Activated T-cell treated with anti-CD3 and anti-CD28 coated beads, Interleukin-2, amount 50 U/mL, for 24 hours (primary cell): ENCODE results near the gene CENPF.
"Not testable (repeated sequence)": the region's sequence is repeated elsewhere in the genome, so short reads cannot be mapped to it uniquely, and the experiment has no call there.

Source experiments
- DNase-seq: peaks from one replicate; pipeline ENCODE4 v3.0.0-alpha.2; 2020
- H3K27ac Mint-ChIP-seq: 2 replicates; pipeline ENCODE4 v1.8.0; 2020; ENCODE audit warnings: mild to moderate bottlenecking, mixed read lengths
- H3K27me3 Mint-ChIP-seq: 2 replicates; pipeline ENCODE4 v1.8.0; 2020; ENCODE audit warnings: mixed read lengths
- H3K36me3 Mint-ChIP-seq: 2 replicates; pipeline ENCODE4 v1.8.0; 2020; ENCODE audit warnings: low read depth, mixed read lengths
- H3K4me1 Mint-ChIP-seq: 2 replicates; pipeline ENCODE4 v1.8.0; 2020; ENCODE audit warnings: low read depth, mixed read lengths
- H3K4me3 Mint-ChIP-seq: 2 replicates; pipeline ENCODE4 v1.8.0; 2020; ENCODE audit warnings: mild to moderate bottlenecking, moderate library complexity, mixed read lengths
- H3K9me3 Mint-ChIP-seq: 2 replicates; pipeline ENCODE4 v1.8.0; 2020; ENCODE audit warnings: mixed read lengths

The CENPF gene

DNA sequence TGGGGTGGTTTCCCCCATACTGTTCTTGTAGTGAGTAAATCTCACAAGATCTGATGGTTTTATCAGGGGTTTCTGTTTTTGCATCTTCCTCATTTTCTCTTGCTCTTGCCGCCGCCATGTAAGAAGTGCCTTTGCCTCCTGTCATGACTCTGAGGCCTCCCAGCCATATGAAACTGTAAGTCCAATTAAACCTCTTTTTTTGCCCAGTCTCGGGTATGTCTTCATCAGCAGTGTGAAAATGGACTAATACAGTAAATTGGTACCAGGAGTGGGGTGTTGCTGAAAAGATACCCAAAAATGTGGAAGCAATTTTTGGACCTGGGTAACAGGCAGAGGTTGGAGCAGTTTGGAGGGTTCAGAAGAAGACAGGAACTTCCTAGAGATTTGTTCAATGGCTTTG, 26.9 kb upstream of the CENPF start:
- H3K4me3 Mint-ChIP-seq, H3K27ac Mint-ChIP-seq, DNase-seq, H3K4me1 Mint-ChIP-seq, H3K27me3 Mint-ChIP-seq, H3K36me3 Mint-ChIP-seq: not testable (repeated sequence)
- H3K9me3 Mint-ChIP-seq, result peaks cover 23% of the 10 kb centered on the region

DNA sequence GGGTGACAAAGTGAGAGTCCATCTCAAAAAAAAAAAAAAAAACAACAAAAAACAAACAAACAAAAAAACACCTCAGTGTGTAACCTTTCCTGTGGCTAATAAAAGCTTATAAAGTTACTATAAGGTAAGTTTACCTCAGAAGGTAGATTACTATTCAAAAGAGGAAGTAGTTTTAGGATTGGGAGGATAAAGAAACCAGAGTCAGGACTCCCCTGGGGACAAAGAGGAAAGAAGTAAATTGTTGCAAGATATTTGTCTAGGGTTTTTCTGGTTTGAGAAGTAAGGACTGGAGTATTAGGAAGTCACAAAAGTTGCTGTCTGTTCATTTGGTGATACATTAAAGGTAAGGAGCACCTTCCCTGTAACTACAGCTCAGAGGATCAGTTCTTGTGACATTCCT, 23.8 kb upstream of the CENPF start:
- Mint-ChIP-seq H3K4me3 (no peak overlapping the region), H3K4me1 (peaks cover 2% of the 10 kb centered on the region), H3K36me3 (peaks cover 9% of the 10 kb centered on the region), H3K27me3 (peaks cover 14% of the 10 kb centered on the region), H3K9me3 (peaks cover 23% of the 10 kb centered on the region), H3K27ac (no peak overlapping the region)
- DNase-seq, result no peak

DNA sequence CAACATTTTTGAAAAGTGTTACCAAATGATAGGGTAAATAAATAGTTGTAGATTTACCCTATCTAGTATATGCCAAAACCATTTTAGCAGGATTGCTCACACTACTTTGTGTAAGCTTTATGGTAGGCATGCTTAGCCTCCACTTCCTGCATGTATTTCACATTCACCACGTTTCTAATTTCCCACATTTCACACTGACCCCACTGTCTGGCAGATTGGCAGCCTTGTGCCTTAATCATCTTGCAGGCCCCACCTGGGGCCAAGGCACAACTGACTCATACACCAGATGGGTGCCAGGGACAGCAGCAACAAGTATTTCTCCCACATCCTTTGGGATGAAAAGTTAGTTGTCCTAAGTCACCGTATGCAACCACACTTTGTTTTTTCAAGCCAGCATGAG, 21.2 kb upstream of the CENPF start:
- Mint-ChIP-seq H3K27ac (no peak overlapping the region), H3K36me3 (peaks cover 3% of the 10 kb centered on the region), H3K9me3 (peaks cover 12% of the 10 kb centered on the region), H3K4me1 (peaks cover 5% of the 10 kb centered on the region), H3K27me3 (peaks cover 15% of the 10 kb centered on the region), H3K4me3 (no peak overlapping the region)
- no peak for DNase-seq

DNA sequence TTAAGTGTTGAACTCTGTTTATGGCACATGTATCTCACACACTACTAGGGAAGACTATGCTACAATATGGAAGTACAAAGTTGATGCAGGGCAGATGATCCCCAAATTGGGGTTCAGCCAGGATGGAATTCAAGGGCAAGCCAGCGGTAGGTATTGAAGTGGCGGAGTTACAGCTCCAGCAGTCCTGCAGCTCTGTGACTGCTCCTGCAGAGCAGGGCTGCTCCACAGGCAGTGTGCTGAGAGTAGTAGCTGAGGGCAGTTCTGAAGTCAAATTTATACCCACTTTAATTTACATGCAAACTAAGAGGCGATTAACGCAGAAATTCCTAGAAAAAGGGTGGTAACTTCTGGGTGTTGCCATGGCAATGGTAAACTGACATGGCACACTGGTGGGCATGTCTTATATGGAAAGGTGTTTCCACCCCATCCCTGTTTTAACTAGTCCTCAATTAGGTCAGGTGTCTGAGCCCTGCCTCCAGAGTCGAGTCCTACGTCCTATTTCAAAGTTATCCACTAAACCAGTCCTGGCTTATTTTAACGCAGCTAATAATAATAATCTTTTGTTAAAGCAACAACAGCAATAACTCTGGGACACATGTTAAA, 20.6 kb upstream of the CENPF start:
- peaks cover 15% of the 10 kb centered on the region for H3K27me3 Mint-ChIP-seq
- H3K27ac Mint-ChIP-seq, result no peak overlapping the region
- peaks cover 7% of the 10 kb centered on the region for H3K9me3 Mint-ChIP-seq
- DNase-seq, result no peak
- H3K36me3 Mint-ChIP-seq, result peaks cover 3% of the 10 kb centered on the region
- no peak overlapping the region for H3K4me3 Mint-ChIP-seq
- peaks cover 5% of the 10 kb centered on the region for H3K4me1 Mint-ChIP-seq

DNA sequence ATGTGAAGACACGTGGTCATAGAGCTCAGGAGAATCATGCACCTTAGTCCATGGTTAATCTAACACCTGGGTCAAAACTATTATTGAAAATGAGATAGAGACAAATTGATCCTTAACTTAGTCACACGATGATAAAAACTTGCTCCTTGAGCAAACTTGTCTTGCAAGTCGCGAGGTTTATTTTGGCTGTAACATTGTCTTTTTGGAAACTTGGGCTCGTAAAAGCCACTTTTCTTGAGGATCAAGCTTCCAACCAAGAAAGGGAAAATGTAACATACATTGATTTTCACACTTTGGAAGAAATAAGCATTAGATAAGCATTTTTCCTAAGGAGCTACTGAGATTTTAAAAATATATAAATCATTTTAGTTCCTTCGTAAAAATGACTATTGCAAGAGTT, 19.9 kb upstream of the CENPF start:
- Mint-ChIP-seq H3K36me3 (no peaks in the 10 kb centered on the region), H3K27ac (no peak overlapping the region)

DNA sequence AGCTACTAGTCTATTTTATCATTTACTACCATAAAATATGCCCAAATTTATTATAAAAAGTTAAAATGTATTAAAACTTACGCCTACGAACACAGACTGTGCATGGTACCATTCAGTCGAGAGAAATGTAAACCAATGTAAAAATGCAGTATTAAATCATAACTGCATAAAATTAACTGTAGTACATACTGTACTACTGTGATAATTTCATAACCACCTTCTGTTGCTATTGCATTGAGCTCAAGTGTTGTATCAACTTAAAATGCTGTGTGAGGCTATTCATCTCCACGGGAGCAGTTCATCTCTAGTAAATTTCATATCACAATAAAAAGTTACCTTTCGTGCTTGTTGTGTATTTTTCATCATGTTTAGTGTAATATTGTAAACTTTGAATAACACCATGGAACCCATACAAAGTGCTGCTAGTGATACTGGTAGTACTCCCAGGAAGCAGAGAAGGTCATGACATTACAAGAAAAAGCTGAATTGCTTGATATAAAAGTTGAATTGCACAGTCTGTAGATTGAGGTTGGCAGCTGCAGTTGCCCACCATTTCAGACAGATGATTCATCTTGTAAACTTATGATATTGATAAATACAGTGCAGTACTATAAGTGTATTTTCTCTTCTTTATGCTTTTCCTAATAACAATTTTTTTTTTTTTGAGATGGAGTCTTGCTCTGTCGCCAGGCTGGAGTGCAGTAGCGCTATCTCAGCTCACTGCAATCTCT, 19.0 kb upstream of the CENPF start:
- no peak overlapping the region for H3K4me3 Mint-ChIP-seq
- H3K9me3 Mint-ChIP-seq, result no peaks in the 10 kb centered on the region
- H3K27me3 Mint-ChIP-seq, result peaks cover 8% of the 10 kb centered on the region
- H3K4me1 Mint-ChIP-seq, result peaks cover 5% of the 10 kb centered on the region
- no peaks in the 10 kb centered on the region for H3K36me3 Mint-ChIP-seq
- no peak for DNase-seq
- no peak overlapping the region for H3K27ac Mint-ChIP-seq

More for the DNA sequence above, 19.9 kb upstream of the CENPF start:
- peaks cover 5% of the 10 kb centered on the region for H3K4me1 Mint-ChIP-seq
- no peak overlapping the region for H3K4me3 Mint-ChIP-seq
- no peak for DNase-seq
- H3K9me3 Mint-ChIP-seq, result peaks cover under 1% of the 10 kb centered on the region
- peaks cover 8% of the 10 kb centered on the region for H3K27me3 Mint-ChIP-seq

DNA sequence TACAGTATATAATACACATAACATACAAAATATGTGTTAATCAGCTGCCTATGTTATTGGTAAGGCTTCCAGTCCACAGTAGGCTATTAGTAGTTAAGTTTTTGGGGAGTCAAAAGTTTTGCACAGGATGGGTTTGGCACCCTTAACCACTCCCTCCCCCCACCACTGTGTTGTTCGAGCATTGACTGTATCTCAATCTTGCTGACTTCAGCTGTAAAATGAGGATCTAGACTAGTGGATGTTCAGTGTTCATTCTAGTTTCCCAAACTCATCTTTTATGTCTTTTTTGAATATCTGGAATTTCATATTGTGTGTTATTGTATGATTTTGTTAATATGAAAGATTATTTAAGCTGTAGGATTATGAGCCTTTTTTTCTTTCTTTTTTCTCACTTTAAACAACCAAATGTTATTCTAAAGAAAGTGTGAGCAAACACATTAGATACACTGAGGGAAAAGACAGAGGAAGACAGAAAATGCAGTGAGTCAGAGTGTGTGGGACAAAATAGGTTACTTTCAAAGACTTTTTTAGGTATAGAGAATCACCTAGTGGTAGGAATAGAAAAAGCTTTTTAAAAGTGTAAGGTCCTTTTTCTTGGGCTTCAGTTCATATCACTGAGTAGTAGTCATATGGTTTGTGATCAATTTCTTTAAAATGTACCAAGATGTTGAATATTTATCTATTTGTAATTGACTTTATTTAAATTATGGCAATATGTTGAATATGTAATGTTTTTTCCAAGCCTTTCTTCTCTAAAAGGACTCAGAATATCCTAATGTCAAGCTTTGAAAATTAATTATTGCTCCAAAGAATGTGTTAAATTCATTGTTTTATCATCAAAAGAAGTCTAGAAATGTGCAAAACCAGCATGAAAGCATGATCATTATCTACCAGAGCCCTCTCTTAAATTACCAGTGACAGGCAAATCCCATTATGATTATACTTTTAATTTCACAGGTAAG, 17.9 kb upstream of the CENPF start:
- no peak overlapping the region for H3K4me3 Mint-ChIP-seq
- DNase-seq, result no peak
- H3K9me3 Mint-ChIP-seq, result no peaks in the 10 kb centered on the region
- peaks cover 8% of the 10 kb centered on the region for H3K27me3 Mint-ChIP-seq
- peaks cover 5% of the 10 kb centered on the region for H3K4me1 Mint-ChIP-seq
- H3K36me3 Mint-ChIP-seq, result no peaks in the 10 kb centered on the region
- H3K27ac Mint-ChIP-seq, result no peak overlapping the region

DNA sequence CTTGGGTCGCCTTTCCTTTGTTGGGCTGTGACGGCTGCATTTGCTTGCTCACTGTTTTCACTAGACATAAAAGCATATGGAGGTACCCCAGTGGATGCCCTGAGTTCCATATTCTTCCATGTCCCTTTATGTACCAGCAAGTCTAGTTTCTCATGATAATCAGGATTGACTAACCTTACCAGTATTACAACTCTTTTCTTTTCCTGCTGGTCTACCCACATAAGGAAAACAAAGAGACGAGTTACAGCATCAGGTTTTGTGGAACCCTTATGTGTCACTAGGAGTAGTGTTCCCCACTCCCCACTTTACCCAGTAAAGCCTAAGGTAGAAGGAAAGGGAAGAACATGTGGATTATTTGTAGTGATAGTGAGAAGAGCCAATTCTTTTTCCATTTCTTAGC, 16.4 kb upstream of the CENPF start:
- Mint-ChIP-seq H3K4me1 (peaks cover 5% of the 10 kb centered on the region), H3K9me3 (no peaks in the 10 kb centered on the region), H3K27me3 (peaks cover 8% of the 10 kb centered on the region), H3K4me3 (no peak overlapping the region), H3K27ac (no peak overlapping the region), H3K36me3 (no peaks in the 10 kb centered on the region)
- DNase-seq, result no peak

DNA sequence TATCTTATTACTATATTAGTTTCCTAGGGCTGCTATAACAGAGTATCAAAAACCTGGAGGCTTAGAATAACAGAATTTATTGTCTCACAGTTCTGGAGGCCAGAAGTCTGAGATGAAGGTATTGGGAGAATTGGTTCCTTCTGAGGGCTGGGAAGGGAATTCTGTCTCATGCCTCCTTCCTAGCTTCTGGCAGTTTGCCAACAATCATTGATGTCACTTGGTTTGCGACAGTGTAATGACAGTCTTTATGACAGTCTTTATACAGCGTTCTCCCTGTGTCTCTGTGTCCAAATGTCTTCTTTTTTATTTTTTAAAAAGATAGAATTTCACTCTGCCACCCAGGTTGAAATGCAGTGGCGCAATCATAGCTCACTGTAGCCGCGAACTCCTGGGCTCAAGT, 15.8 kb upstream of the CENPF start:
- Mint-ChIP-seq H3K4me3 (no peak overlapping the region), H3K27ac (no peak overlapping the region), H3K4me1 (peaks cover 3% of the 10 kb centered on the region), H3K36me3 (no peaks in the 10 kb centered on the region), H3K27me3 (peaks cover 8% of the 10 kb centered on the region), H3K9me3 (no peaks in the 10 kb centered on the region)
- DNase-seq, result no peak

DNA sequence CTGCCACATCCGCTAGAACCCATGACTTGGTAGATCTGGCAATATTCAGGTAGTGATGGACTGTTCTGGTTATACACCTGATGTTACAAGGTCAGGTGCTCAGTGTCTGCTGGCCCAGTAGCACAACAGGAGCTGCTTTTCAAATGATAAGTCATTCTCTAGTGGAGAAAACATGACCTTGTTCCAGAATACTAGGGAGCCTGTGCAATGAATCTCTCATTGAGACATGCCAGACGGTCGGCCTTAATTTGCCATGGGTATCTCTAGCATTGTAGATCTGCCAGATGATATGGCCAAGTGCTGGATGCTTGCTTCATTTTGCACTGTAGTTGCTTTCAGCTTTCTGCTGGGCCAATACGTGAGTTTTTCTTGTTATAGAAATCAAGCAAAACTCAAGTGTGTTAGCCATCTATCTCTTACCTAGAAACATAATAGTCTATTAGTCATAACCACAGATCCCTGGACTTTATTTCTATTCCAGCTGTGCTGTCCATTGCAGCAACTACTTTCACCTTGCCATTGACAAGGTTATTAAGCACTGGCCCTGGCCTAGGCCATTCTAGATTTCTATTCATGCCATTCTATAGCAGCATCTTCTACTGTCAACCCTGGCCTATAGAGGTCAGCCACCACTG, 13.9 kb upstream of the CENPF start:
- H3K36me3 Mint-ChIP-seq, result no peaks in the 10 kb centered on the region
- no peak for DNase-seq
- peaks cover 1% of the 10 kb centered on the region for H3K27me3 Mint-ChIP-seq
- H3K9me3 Mint-ChIP-seq, result no peaks in the 10 kb centered on the region
- H3K4me1 Mint-ChIP-seq, result peaks cover 3% of the 10 kb centered on the region
- H3K4me3 Mint-ChIP-seq, result no peak overlapping the region
- H3K27ac Mint-ChIP-seq, result no peak overlapping the region

DNA sequence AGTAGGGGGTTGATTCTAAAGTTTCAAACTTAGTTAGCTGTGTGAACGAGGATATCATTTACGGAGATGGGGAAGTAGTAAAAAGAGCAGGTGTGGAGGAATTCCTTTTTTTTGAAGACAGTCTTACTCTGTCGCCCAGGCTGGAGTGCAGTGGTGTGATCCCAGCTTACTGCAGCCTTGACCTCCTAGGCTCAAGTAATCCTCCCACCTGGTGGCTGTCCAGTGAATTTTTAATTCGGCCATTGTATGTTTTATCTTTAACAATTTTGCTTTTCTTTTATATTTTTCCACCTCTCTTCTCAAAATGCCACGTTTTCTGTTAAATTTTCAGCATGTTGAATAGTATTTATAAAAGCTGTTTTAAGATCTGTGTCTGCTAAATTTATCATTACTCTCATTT, 12.3 kb upstream of the CENPF start:
- no peaks in the 10 kb centered on the region for H3K9me3 Mint-ChIP-seq
- H3K27ac Mint-ChIP-seq, result no peak overlapping the region
- H3K27me3 Mint-ChIP-seq, result no peaks in the 10 kb centered on the region

DNA sequence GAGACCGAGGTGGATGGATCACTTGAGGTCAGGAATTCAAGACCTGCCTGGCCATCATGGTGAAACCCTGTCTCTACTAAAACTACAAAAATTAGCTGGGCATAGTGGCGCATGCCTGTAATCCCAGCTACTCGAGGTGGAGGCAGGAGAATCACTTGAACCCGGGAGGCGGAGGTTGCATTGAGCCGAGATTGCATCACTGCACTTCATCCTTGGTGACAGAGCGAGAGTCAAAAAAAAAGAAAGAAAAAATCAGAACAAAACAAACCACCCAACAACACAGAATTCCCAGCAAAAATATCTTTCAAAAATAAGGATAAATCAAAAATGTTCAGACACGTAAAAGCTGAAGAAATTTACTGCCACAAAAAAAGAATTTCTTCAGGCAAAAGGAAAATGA, 11.1 kb upstream of the CENPF start:
- H3K27ac Mint-ChIP-seq, H3K36me3 Mint-ChIP-seq, H3K9me3 Mint-ChIP-seq, DNase-seq, H3K27me3 Mint-ChIP-seq, H3K4me1 Mint-ChIP-seq, H3K4me3 Mint-ChIP-seq: not testable (repeated sequence)

More for the DNA sequence above, 12.3 kb upstream of the CENPF start:
- H3K4me1 Mint-ChIP-seq, result no peaks in the 10 kb centered on the region
- no peaks in the 10 kb centered on the region for H3K36me3 Mint-ChIP-seq
- no peak overlapping the region for H3K4me3 Mint-ChIP-seq
- DNase-seq, result no peak

DNA sequence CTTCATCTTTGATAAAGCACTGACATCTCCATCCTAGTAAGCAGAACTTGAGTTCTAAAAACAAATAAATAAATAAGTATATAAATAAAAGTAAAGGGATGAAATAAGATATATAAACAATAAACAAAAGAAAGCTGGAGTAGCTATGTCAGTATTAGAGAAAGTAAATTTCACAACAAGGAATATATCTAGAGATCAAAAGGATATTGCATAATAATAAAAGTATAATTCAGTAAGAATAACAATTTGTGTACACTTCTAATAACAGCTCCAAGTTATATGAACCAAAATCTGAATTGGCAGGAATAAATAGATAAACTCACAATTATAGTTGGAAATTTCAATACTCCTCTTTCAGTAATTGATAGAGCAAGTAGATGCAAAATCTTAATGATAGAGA, 9.8 kb upstream of the CENPF start:
- H3K27me3 Mint-ChIP-seq, result no peaks in the 10 kb centered on the region

DNA sequence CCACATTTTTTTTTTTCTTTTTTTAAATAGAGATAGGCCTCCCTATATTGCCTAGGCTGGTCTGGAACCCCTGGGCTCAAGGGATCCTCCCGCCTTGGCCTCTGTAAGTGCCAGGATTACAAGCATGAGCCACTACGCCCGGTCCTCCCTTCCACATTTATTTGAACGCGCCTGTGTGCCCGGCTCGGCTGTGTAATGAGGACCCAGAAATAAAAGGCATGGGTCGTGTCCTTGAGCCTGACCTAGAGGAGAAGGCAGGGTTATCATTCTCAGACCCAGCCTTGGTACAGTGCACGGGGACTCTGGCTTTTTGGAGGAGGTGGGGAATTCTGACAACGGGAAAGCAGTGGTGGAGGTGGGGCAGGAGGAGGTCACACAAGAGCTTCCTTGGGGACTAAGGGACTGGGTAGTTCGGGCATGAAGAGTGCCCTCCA, 841 bp downstream of the CENPF start:
- Mint-ChIP-seq H3K9me3 (no peaks in the 10 kb centered on the region), H3K4me1 (peaks cover 18% of the 10 kb centered on the region), H3K36me3 (peaks cover 15% of the 10 kb centered on the region), H3K4me3 (peak overlapping the region; percentile 93), H3K27me3 (no peaks in the 10 kb centered on the region), H3K27ac (peak overlapping the region; percentile 82)
- DNase-seq, result no peak

More for the DNA sequence above, 9.8 kb upstream of the CENPF start:
- Mint-ChIP-seq H3K4me3 (no peak overlapping the region), H3K36me3 (no peaks in the 10 kb centered on the region), H3K4me1 (no peaks in the 10 kb centered on the region), H3K27ac (no peak overlapping the region), H3K9me3 (no peaks in the 10 kb centered on the region)
- no peak for DNase-seq
